ENCODE results near the gene ISX. TPM values are rescaled to one million over a fixed set of nuclear protein-coding genes. Genes with fewer than 3 reads are reported as not detected.

Gene ISX
- total RNA-seq, 4 donors from 2014 or later, result 26.4 to 187 (median 115) TPM

DNA sequence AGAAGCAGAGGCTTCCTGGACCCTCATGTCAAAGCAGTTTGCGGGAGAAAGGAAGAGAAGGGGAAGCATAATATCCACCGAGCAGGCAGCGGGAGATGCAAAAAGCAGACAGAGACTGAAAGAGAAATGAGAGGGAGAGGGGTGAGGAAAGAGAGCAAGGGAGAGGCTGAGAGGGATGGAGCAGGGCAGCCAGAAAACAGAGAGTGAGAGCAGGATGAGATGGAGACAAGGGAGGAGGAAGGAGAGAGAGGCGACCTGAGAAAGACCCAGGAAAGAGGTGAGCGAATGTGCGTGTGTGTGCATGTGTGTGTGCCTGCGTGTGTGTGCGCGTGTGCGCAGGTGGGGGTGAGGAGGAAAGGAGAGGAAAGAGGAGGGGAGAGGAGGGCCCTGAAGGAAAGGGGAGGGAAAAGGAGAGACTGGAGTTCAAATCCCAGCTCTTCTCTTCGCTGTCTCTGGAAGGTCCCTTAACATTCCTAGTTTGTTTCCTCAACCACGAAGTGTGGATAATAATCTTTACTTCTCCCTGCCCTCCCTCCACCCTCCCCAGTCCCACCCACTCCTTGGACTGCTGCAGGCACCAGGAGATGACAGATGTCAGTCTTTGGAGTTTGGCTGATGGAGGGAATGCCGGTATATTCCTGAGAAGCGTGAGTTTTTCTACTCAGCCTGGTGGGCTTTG is 67.9 kb downstream of the ISX start:
- peak overlapping the region in 3 of 4 donors; percentile 72 to 96 (median 72) for H3K27ac ChIP-seq
- peak overlapping the region in 2 of 4 donors; percentile 13 to 29 for H3K4me3 ChIP-seq
- DNase-seq, result no peak
- H3K27me3 ChIP-seq, result no peaks in the 10 kb centered on the region
- H3K4me1 ChIP-seq, result peaks cover 0 to 9% (median 0%) of the 10 kb centered on the region in 4 donors
- no peaks in the 10 kb centered on the region for H3K36me3 ChIP-seq
- no peaks in the 10 kb centered on the region for H3K9me3 ChIP-seq
- TF ChIP-seq CTCF (IDR thresholded peaks at IDR 0.05) (no peak), POLR2A (IDR thresholded peaks at IDR 0.05) (no peak)

- H3K27ac ChIP-seq, result peak overlapping the region in 3 of 4 donors; percentile 72 to 96 (median 72)
- TF ChIP-seq POLR2A (IDR thresholded peaks at IDR 0.05) (peak; percentile 20 to 58), CTCF (IDR thresholded peaks at IDR 0.05) (no peak)
- no peaks in the 10 kb centered on the region for H3K27me3 ChIP-seq
- H3K4me3 ChIP-seq, result peak overlapping the region in 2 of 4 donors; percentile 29 to 32
- peaks cover 0 to 9% (median 0%) of the 10 kb centered on the region in 4 donors for H3K4me1 ChIP-seq
- no peaks in the 10 kb centered on the region for H3K36me3 ChIP-seq
- H3K9me3 ChIP-seq, result no peaks in the 10 kb centered on the region
- DNase-seq, result peak in 2 of 3 donors; percentile 89 to 90
These were observed 68.7 kb downstream of the ISX start for GRCh38 chr22:35134637-35135036.

DNA sequence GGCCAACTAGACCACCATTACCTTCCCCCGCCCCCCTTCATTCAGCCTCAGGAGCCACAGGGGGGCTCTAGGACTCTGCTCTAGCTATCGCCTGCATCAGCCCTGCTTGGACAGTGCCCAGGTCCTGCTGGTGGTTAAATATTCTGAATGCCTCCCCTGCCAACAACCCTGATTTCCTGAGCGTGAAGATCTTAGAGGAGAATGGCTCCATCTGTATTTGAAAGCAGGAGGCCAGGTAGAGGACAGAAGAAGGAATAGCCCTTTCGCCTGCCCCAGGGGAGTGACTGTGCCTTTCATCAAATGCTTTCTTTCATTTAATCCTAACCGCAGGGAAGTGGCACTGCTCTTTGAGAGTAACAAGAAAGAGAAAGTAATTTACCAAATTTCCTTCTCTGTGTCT is 69.2 kb downstream of the ISX start:
- Histone ChIP-seq H3K4me1 (peaks cover 0 to 9% (median 0%) of the 10 kb centered on the region in 4 donors), H3K27me3 (no peaks in the 10 kb centered on the region), H3K27ac (peak overlapping the region in 3 of 4 donors; percentile 72 to 96 (median 72)), H3K9me3 (no peaks in the 10 kb centered on the region), H3K36me3 (no peaks in the 10 kb centered on the region), H3K4me3 (peak overlapping the region in 1 of 4 donors; percentile 32)
- no peak for DNase-seq
- TF ChIP-seq CTCF (IDR thresholded peaks at IDR 0.05), result no peak
- no peak for TF ChIP-seq POLR2A (IDR thresholded peaks at IDR 0.05)

Other genes starting within 250 kb of the ISX start
- gene HMGXB4, start 191.3 kb downstream of the ISX start, total RNA-seq, result 10 to 100 TPM; 25.0 to 45.9 (median 29.2) TPM
- gene TOM1, start 233.7 kb downstream of the ISX start, total RNA-seq, result 100 to 1,000 TPM in 3 of 4 donors, 10 to 100 TPM in 1; 96.6 to 175 (median 129) TPM